ENCODE data around the gene PTDSS2. TPM values are rescaled to one million over a fixed set of nuclear protein-coding genes. Genes with fewer than 3 reads are reported as not detected.

The PTDSS2 gene
- total and polyA plus RNA-seq, 2 of the 13 experiments (the other 11 are each of a cell fraction or from before 2014, with no cell fraction given), result 21.7 to 26.4 TPM

GRCh38 chr11:534396-535209 lies 84.5 kb downstream of the PTDSS2 start (continued):
- TF ChIP-seq ZNF687 (CRISPR knock-in tag; IDR thresholded peaks at IDR 0.05) (peak; percentile 61), ZNF501 (CRISPR knock-in tag; IDR thresholded peaks at IDR 0.05) (peak; percentile 67), ZFP36L1 (CRISPR knock-in tag; IDR thresholded peaks at IDR 0.05) (no peak), ATF1 (CRISPR knock-in tag; IDR thresholded peaks at IDR 0.05) (no peak), TCF12 (IDR thresholded peaks at IDR 0.05) (no peak), TCF12 (CRISPR knock-in tag; IDR thresholded peaks at IDR 0.05) (0 out of 2 replicates have a peak, but pooled peaks have one; percentile 31), TEF (CRISPR knock-in tag; IDR thresholded peaks at IDR 0.05) (no peak), RXRB (CRISPR knock-in tag; IDR thresholded peaks at IDR 0.05; ENCODE audit: borderline replicate concordance) (no peak), GATAD1 (CRISPR knock-in tag; IDR thresholded peaks at IDR 0.05) (no peak), RNF2 (conservative IDR thresholded peaks at IDR 0.05; ENCODE audit: low read depth) (no peak), ZNF282 (IDR thresholded peaks at IDR 0.05; ENCODE audit: partially characterized antibody) (no peak), ELF4 (CRISPR knock-in tag; IDR thresholded peaks at IDR 0.05; ENCODE audit: borderline replicate concordance) (no peak), RBFOX2 (IDR thresholded peaks at IDR 0.05; ENCODE audit: low read depth, low read length) (peak; percentile 62), PATZ1 (CRISPR knock-in tag; IDR thresholded peaks at IDR 0.05) (0 out of 2 replicates have a peak, but pooled peaks have one; percentile 27), HMGXB4 (CRISPR knock-in tag; IDR thresholded peaks at IDR 0.05; ENCODE audit: borderline replicate concordance in 1 of 2, low read depth in 1 of 2) (peak in 1 of 2 experiments; percentile 43; a peak in 1 of 4 replicates), FOSL2 (CRISPR knock-in tag; IDR thresholded peaks at IDR 0.05) (no peak), HES4 (CRISPR knock-in tag; IDR thresholded peaks at IDR 0.05; ENCODE audit: borderline replicate concordance) (0 out of 2 replicates have a peak, but pooled peaks have one; percentile 27), AGO2 (optimal IDR thresholded peaks at IDR 0.05; ENCODE audit: low read depth, low read length) (peak; percentile 61)
